SU-DHL-6 (cell line): ENCODE measurements around the gene FSTL4.

Experiments
- CTCF ChIP-seq: fragments of 200-600 bp; sonication (generic); IDR thresholded peaks from one replicate; pipeline ENCODE4 v1.5.1; 2017; ENCODE audit warnings: antibody characterized with exemption, mild to moderate bottlenecking, low read length, moderate library complexity; ENCODE audit not compliant: insufficient read depth, poor library complexity, severe bottlenecking
- EZH2phosphoT487 ChIP-seq: fragments of 200-600 bp; sonication (generic), shearing (Covaris generic); conservative IDR thresholded peaks from 2 replicates; pipeline ENCODE4 v1.6.1; 2018; ENCODE audit warnings: mild to moderate bottlenecking, antibody characterized with exemption, low read length, moderate library complexity, mixed read lengths

DNA sequence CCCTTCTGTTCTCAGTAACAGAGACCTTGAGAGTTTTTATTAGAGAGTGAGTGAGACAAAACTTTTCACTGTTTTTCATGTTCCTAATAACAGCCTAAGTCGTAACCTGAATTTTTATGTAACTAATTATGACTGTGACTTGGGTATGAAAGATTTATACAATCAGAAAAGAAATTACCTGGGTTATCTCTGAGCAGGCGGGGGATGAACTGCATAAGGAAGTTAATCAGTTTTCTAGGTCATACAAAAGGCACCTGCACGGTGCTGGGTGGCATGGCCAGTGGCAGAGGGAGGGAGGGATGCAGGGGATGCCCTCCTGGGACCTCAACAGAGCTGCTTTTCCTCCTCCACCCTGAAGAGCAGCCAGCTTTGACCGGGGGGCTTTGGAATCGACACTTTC, 340.7 kb downstream of the FSTL4 start:
- TF ChIP-seq CTCF (no peak), EZH2phosphoT487 (no peak)
